Endothelial cell of umbilical vein (primary cell): ENCODE measurements around the gene PGAP3.

Experiments used
- CTCF ChIP-seq, 2 donors: IDR thresholded peaks; 1 replicate in 1 of 2; 2 replicates in 1 of 2; pipeline ENCODE4 v1.5.1; 2011; ENCODE audit warnings: low read length in 2 of 2, mild to moderate bottlenecking in 2 of 2, moderate library complexity in 2 of 2, control low read depth in 1 of 2, inconsistent platforms in 1 of 2, low read depth in 1 of 2; ENCODE audit not compliant: insufficient read depth in 1 of 2; ENCODE audit errors: extremely low read depth in 1 of 2
- MYC ChIP-seq: IDR thresholded peaks from one replicate; pipeline ENCODE4 v1.6.1; 2011; ENCODE audit warnings: mild to moderate bottlenecking, low read depth, low read length
- POLR2A ChIP-seq: IDR thresholded peaks from 2 replicates; pipeline ENCODE4 v1.6.1; 2012; ENCODE audit warnings: low read depth, mild to moderate bottlenecking, control low read depth, low read length

- no peak for TF ChIP-seq POLR2A
- no peak for TF ChIP-seq CTCF (IDR thresholded peaks at IDR 0.05; ENCODE audit: extremely low read depth in 1 of 2, insufficient read depth in 1 of 2, low read depth in 1 of 2, low read length in 2 of 2)
- TF ChIP-seq MYC, result no peak
Measured at GRCh38 chr17:39660397-39661385, 27.2 kb downstream of the PGAP3 start.
